CD4-positive, alpha-beta T cell (primary cell): ENCODE data around the gene KLRF1. TPM values are rescaled to one million over a fixed set of nuclear protein-coding genes. Genes with fewer than 3 reads are reported as not detected.

Source experiments
- ATAC-seq: fragments of 200-7000 bp; cut with Tn5 transposase; one replicate; pipeline ENCODE4 v1.10.0; 2022; ENCODE audit warnings: mild to moderate bottlenecking; ENCODE audit not compliant: poor library complexity
- CTCF ChIA-PET: fragments of 350-600 bp; sonication (Branson Sonifier 250); formaldehyde crosslinking; loops from one replicate; lab custom pipeline; 2021; ENCODE audit warnings: antibody characterized with exemption, inconsistent platforms; lab: Charles Lee
- POLR2A ChIA-PET: fragments of 350-600 bp; sonication (Branson Sonifier 250); formaldehyde crosslinking; loops from one replicate; lab custom pipeline; 2021; ENCODE audit warnings: antibody characterized with exemption, inconsistent platforms; lab: Charles Lee
- DNase-seq, 14 experiments: peaks; one replicate each; pipeline ENCODE4 v3.0.0-alpha.2; 2013 to 2020; ENCODE audit warnings: mixed read lengths in 2 of 14
- H3K27ac ChIP-seq, 2 donors: one replicate each; pipeline versions ENCODE4 v1.5.1 to v1.7.0; 2013; ENCODE audit warnings: low read length in 2 of 2, low read depth in 1 of 2, mild to moderate bottlenecking in 1 of 2
- H3K27me3 ChIP-seq, 2 experiments: 1 replicate in 1 of 2; 2 replicates in 1 of 2; pipeline versions ENCODE4 v1.6.1 to v1.7.0; 2013; ENCODE audit warnings: low read length in 2 of 2, control low read depth in 1 of 2, mild to moderate bottlenecking in 1 of 2, moderate library complexity in 1 of 2; ENCODE audit not compliant: insufficient read depth in 2 of 2, control insufficient read depth in 1 of 2
- H3K36me3 ChIP-seq: one replicate; pipeline ENCODE4 v1.6.1; 2013; ENCODE audit warnings: low read length, control low read depth; ENCODE audit not compliant: insufficient read depth
- H3K4me1 ChIP-seq: one replicate; pipeline ENCODE4 v1.6.1; 2013; ENCODE audit warnings: low read length, control low read depth; ENCODE audit not compliant: insufficient read depth
- H3K4me3 ChIP-seq: one replicate; pipeline ENCODE4 v1.5.1; 2013; ENCODE audit warnings: mild to moderate bottlenecking, low read length, moderate library complexity
- H3K9me3 ChIP-seq, 2 experiments: 1 replicate in 1 of 2; 2 replicates in 1 of 2; pipeline versions ENCODE4 v1.6.1 to v1.7.0; 2013; ENCODE audit warnings: low read length in 2 of 2, mild to moderate bottlenecking in 2 of 2, control low read depth in 1 of 2, moderate library complexity in 1 of 2; ENCODE audit not compliant: control insufficient read depth in 1 of 2, insufficient read depth in 1 of 2
- H3K27ac Mint-ChIP-seq: one replicate; pipeline ENCODE4 v1.8.0; 2020; ENCODE audit warnings: mixed read lengths
- H3K27me3 Mint-ChIP-seq: one replicate; pipeline ENCODE4 v1.8.0; 2021; ENCODE audit warnings: mixed read lengths
- H3K36me3 Mint-ChIP-seq: one replicate; pipeline ENCODE4 v1.8.0; 2021; ENCODE audit warnings: low read depth, mixed read lengths
- H3K4me1 Mint-ChIP-seq: one replicate; pipeline ENCODE4 v1.8.0; 2021; ENCODE audit warnings: low read depth, mixed read lengths
- H3K4me3 Mint-ChIP-seq: one replicate; pipeline ENCODE4 v1.8.0; 2020; ENCODE audit warnings: mild to moderate bottlenecking, mixed read lengths
- H3K9me3 Mint-ChIP-seq: one replicate; pipeline ENCODE4 v1.8.0; 2020; ENCODE audit warnings: mixed read lengths
- intact Hi-C, 2 experiments: fragments of 100-400 bp; cut with DNase I in 1 of 2; cut with micrococcal nuclease in 1 of 2; formaldehyde crosslinking; loops; one replicate each; pipeline versions ENCODE4 v1.15.1 to v1.9.0; 2023 to 2025; cut with DNase I, micrococcal nuclease
- total RNA-seq, 174 experiments: library from RNA in 2 of 174; stranded (reverse) in 2 of 174; gene quantifications; one replicate each; pipeline ENCODE4 v1.2.3 and lab custom pipeline; 2021 to 2026
- TF ChIP-seq, protein P1 (sequence below): fragments of 200-600 bp; IDR thresholded peaks from one replicate; pipeline ENCODE4 v1.8.0; 2022; ENCODE audit warnings: antibody characterized with exemption, mild to moderate bottlenecking

KLRF1 gene
- total RNA-seq, 2 experiments from 2014 or later = 0.44 TPM; not detected in 1

DNA sequence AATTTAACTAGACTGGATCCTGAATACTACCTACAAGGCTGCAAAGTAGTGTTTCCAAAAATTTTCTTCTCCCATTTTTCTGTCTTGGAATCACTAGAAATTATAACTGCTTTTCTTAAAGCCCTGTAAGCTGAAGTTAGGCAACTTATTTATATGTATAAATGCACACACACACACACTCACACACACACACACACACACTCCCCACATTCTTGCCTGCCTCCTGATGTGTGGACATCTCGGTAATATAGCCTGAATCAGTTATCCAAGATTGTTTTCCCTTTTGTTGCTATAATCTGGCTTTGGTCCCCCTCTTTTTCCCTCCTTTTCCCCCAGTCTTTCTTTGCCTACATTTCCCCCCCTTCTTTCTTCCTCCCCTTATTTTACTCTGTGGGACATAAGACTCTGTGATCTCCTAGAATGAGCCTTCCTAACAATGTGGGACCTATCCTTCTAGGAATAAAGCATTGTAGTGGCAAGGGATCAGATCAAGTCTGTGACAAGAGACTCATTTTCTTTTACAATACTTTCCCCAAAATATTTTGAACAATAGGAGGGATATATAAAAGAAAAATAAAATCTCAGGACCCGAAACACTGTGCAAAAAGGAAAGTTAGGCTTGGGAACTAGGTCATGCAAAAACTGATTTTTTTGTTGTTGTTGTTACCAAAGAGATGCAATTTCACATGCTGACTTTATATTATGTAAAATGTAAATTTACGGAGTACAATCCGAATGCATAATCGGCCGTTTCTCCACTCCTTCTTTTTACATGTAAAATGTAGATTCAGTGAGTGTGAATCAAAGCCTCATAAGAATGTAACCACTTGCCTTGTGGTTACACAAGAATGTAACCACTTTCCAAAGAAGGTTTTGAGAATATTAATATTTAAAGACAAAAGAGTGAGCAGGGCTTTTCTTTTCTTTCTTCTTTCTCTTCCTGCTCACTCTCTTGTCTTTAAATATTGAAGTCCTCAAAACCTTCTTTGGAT is 40.3 kb upstream of the KLRF1 start:
- TF ChIP-seq, protein P1, sequence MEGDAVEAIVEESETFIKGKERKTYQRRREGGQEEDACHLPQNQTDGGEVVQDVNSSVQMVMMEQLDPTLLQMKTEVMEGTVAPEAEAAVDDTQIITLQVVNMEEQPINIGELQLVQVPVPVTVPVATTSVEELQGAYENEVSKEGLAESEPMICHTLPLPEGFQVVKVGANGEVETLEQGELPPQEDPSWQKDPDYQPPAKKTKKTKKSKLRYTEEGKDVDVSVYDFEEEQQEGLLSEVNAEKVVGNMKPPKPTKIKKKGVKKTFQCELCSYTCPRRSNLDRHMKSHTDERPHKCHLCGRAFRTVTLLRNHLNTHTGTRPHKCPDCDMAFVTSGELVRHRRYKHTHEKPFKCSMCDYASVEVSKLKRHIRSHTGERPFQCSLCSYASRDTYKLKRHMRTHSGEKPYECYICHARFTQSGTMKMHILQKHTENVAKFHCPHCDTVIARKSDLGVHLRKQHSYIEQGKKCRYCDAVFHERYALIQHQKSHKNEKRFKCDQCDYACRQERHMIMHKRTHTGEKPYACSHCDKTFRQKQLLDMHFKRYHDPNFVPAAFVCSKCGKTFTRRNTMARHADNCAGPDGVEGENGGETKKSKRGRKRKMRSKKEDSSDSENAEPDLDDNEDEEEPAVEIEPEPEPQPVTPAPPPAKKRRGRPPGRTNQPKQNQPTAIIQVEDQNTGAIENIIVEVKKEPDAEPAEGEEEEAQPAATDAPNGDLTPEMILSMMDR = no peak
- POLR2A ChIA-PET = no interaction called here
- ATAC-seq (no peak), DNase-seq (no peak)
- H3K27me3 ChIP-seq = no peaks in the 10 kb centered on the region
- Mint-ChIP-seq H3K36me3 (no peaks in the 10 kb centered on the region), H3K27me3 (no peaks in the 10 kb centered on the region), H3K27ac (no peak overlapping the region), H3K9me3 (no peaks in the 10 kb centered on the region), H3K4me1 (peaks cover 13% of the 10 kb centered on the region), H3K4me3 (no peak overlapping the region)
- intact Hi-C loops = no loop called here
- no peak overlapping the region for H3K4me3 ChIP-seq
- H3K4me1 ChIP-seq = no peaks in the 10 kb centered on the region
- H3K9me3 ChIP-seq = no peaks in the 10 kb centered on the region
- no peak overlapping the region for H3K27ac ChIP-seq
- no peaks in the 10 kb centered on the region for H3K36me3 ChIP-seq
- CTCF ChIA-PET = interaction anchor here (1.3 kb wide), 1 partner anchor 36 kb away, joined by 3 read pairs; no protein-coding TSS in a partner anchor

DNA sequence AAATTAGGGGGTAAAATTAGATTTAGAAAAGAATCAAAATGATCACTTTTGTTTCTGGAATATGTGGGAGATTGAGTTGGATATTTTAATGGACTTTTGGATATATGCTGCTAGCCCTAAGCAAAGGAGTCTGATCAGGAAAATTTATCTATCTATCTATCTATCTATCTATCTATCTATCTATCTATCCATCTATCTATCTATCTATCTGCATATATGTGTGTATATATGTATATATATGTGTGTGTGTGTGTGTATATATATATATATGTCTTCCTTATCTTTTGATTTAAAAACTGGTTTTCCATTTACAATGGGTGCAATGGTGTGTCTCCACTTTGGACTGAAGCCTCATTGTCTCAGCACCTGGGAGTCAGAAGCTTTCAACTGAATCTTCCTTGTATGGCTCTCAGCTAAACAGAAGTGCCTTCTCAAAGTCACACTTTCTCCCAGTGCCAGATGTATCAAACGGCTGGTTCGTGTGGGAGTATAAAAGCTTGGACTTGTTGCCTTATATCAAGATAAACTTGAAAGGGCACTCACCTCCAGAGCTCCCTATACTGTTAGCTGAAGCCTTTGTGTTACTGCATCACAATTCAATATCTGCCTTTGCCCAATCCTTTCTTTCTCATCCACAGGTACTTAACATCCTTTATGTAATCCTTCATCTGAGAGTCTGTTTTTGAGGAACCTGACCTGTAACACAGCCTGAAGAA is 34.9 kb upstream of the KLRF1 start:
- H3K27ac ChIP-seq = no peak overlapping the region
- ChIA-PET CTCF (interaction anchor here (1.0 to 1.7 kb wide), 2 partner anchors 22 to 42 kb away, joined by 3 to 8 read pairs; no protein-coding TSS in a partner anchor), POLR2A (interaction anchor here (0.9 to 1.7 kb wide), 3 partner anchors 31 to 45 kb away, joined by 4 to 8 read pairs (median 4); partner anchors contain the start of gene CD69)
- H3K27me3 ChIP-seq = no peaks in the 10 kb centered on the region
- Mint-ChIP-seq H3K36me3 (no peaks in the 10 kb centered on the region), H3K4me1 (peaks cover 50% of the 10 kb centered on the region), H3K4me3 (no peak overlapping the region), H3K27ac (no peak overlapping the region), H3K9me3 (no peaks in the 10 kb centered on the region), H3K27me3 (no peaks in the 10 kb centered on the region)
- TF ChIP-seq, protein P1 = no peak
- H3K4me1 ChIP-seq = peaks cover 15% of the 10 kb centered on the region
- H3K9me3 ChIP-seq = no peaks in the 10 kb centered on the region
- H3K4me3 ChIP-seq = no peak overlapping the region
- intact Hi-C loops = loop anchor here in 1 of 2 experiments (2.0 kb wide), 1 partner anchor 14 kb away; no protein-coding TSS in a partner anchor
- H3K36me3 ChIP-seq = no peaks in the 10 kb centered on the region
- ATAC-seq (no peak), DNase-seq (no peak)

DNA sequence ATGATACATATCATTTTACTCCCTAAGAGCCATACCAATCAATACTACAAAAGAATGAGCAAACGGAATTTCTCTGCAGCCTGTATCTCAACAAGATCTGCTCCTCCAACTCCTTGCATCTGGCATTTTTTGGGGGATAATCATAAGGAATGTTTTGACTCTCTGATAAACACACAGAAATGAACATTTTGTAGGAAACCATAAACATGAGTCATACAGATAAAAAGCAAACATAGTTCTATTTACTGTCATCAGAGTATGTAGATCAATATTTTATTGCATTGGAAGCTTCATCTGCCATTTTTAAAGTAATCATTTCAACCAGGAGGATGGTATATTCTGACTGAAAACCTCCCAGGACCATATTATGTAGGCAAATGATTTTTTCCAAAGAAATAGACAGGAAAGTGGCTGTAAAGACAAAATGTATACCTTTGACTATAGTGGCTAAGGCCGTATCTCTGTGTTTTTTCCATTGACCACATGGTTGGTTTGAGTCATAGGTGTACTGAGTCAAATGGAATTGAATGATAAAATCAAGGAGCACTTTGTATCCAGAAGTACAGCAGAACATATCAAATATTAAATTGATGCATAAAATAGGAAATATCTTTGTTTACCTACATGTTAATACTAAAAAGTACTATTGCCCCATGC is 34.2 kb upstream of the KLRF1 start:
- DNase-seq = no peak
- intact Hi-C loops = loop anchor here in 1 of 2 experiments (2.0 kb wide), 1 partner anchor 14 kb away; no protein-coding TSS in a partner anchor
- Mint-ChIP-seq H3K36me3 (no peaks in the 10 kb centered on the region), H3K4me3 (no peak overlapping the region), H3K9me3 (no peaks in the 10 kb centered on the region), H3K27ac (no peak overlapping the region), H3K27me3 (no peaks in the 10 kb centered on the region), H3K4me1 (peaks cover 56% of the 10 kb centered on the region)
- Histone ChIP-seq H3K4me3 (no peak overlapping the region), H3K9me3 (no peaks in the 10 kb centered on the region), H3K27me3 (no peaks in the 10 kb centered on the region), H3K4me1 (peaks cover 18% of the 10 kb centered on the region), H3K36me3 (no peaks in the 10 kb centered on the region), H3K27ac (no peak overlapping the region)
- TF ChIP-seq, protein P1 = no peak
- ChIA-PET CTCF (interaction anchor here (1.0 to 1.7 kb wide), 2 partner anchors 21 to 42 kb away, joined by 3 to 8 read pairs; no protein-coding TSS in a partner anchor), POLR2A (interaction anchor here (0.9 to 1.7 kb wide), 3 partner anchors 32 to 46 kb away, joined by 4 to 8 read pairs (median 4); partner anchors contain the start of gene CD69)
- no peak for ATAC-seq
